ENCODE data around the gene SLC4A9. TPM values are rescaled to one million over a fixed set of nuclear protein-coding genes. Genes with fewer than 3 reads are reported as not detected.

Gene SLC4A9
- total and polyA plus RNA-seq, 2 experiments from 2014 or later = not detected

DNA sequence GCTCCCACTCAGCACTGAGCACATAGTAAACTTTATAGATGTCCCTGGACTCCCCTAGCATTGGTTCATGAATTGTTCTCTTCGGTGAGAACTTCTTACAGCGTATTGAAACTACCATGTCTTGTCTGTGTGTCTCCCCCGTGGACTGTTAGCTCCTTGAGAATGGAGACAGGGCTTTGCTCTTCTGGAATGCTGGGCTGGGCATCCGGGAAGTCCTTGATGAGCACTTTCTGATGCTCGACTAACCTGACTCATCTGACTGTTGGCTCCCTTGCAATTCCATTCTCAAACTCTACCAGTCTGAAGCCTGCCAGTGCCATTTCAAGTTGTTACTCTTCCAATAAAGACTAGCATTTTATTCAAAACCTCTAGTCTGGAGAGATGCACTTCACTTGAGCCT is 42.1 kb upstream of the SLC4A9 start:
- Histone ChIP-seq H3K36me3 (no peaks in the 10 kb centered on the region), H3K27ac (no peak overlapping the region), H3K27me3 (no peaks in the 10 kb centered on the region), H3K9me3 (ENCODE audit: low read depth) (no peaks in the 10 kb centered on the region), H3K4me3 (no peak overlapping the region), H3K4me1 (ENCODE audit: low read depth) (no peaks in the 10 kb centered on the region)
- TF ChIP-seq, protein P1, sequence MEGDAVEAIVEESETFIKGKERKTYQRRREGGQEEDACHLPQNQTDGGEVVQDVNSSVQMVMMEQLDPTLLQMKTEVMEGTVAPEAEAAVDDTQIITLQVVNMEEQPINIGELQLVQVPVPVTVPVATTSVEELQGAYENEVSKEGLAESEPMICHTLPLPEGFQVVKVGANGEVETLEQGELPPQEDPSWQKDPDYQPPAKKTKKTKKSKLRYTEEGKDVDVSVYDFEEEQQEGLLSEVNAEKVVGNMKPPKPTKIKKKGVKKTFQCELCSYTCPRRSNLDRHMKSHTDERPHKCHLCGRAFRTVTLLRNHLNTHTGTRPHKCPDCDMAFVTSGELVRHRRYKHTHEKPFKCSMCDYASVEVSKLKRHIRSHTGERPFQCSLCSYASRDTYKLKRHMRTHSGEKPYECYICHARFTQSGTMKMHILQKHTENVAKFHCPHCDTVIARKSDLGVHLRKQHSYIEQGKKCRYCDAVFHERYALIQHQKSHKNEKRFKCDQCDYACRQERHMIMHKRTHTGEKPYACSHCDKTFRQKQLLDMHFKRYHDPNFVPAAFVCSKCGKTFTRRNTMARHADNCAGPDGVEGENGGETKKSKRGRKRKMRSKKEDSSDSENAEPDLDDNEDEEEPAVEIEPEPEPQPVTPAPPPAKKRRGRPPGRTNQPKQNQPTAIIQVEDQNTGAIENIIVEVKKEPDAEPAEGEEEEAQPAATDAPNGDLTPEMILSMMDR (IDR thresholded peaks at IDR 0.05; ENCODE audit: low read depth, low read length) = no peak
- no peak for DNase-seq (ENCODE audit: low read depth in 1 of 2, low spot score in 1 of 2)

DNA sequence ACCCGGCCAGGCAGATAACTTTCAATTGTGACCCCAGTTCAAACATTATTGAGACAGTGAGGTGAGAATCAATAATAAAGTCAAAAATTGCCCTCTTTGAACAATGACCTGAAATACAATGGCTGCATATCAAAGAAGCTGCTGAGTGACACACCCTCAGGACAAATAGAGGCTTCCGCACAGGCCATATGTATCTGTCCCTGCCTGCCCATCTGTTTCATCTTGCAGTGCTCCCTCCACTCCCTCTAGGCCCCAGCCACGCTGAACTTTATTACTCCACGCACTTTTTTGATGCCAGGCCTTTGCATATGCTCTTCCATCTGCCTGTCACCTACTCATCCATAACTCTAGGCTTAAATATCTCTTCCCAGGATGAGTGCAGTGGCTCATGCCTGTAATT is 41.2 kb upstream of the SLC4A9 start:
- no peaks in the 10 kb centered on the region for H3K36me3 ChIP-seq
- TF ChIP-seq, protein P1 (IDR thresholded peaks at IDR 0.05; ENCODE audit: low read depth, low read length) = no peak
- no peaks in the 10 kb centered on the region for H3K9me3 ChIP-seq (ENCODE audit: low read depth)

DNA sequence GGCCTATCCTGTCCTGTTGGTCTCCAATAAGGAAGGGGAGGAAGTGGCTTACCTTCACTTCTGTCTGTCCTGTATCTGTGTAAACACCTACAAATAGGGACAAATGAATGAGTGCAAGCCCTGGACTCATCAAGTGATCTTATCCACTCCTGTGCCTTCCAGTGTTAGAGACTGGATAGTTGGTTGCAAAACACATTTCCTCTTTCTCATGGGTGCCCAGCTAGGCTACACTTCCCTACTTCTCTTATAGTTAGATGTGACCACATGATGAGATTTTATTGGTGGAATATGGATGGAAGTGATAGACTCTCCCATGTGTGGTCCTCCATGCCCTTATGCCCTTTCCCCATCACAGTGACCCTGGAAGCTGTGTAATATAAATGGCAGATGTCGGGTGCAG is 40.2 kb upstream of the SLC4A9 start:
- Histone ChIP-seq H3K9me3 (ENCODE audit: low read depth) (no peaks in the 10 kb centered on the region), H3K4me1 (ENCODE audit: low read depth) (peaks cover 3% of the 10 kb centered on the region), H3K36me3 (no peaks in the 10 kb centered on the region), H3K27ac (no peak overlapping the region), H3K4me3 (no peak overlapping the region), H3K27me3 (no peaks in the 10 kb centered on the region)
- TF ChIP-seq, protein P1 (IDR thresholded peaks at IDR 0.05; ENCODE audit: low read depth, low read length) = no peak
- no peak for DNase-seq (ENCODE audit: low read depth in 1 of 2, low spot score in 1 of 2)

More for the DNA sequence above, 41.2 kb upstream of the SLC4A9 start:
- no peaks in the 10 kb centered on the region for H3K27me3 ChIP-seq
- H3K27ac ChIP-seq = no peak overlapping the region
- no peak overlapping the region for H3K4me3 ChIP-seq
- peaks cover 3% of the 10 kb centered on the region for H3K4me1 ChIP-seq (ENCODE audit: low read depth)
- DNase-seq (ENCODE audit: low read depth in 1 of 2, low spot score in 1 of 2) = no peak

DNA sequence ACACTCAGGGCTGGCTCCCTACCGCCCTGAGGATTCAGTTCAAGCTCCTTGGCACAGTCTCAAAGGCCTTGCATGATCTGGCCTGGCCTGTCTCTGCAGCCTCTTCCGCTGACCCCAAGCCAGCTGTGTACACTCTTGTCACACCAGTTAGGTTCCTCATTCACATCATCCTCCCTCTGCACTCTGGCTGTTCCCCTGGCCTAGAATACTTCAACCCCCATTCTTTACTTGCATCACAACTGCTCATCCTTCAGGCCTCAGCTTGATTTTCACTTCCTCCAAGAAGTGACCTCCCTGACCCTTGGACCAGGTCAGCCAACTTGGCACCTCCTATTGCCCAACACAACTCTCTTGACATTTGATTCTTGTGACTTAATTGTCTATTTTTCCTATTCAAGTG is 38.2 kb upstream of the SLC4A9 start:
- Histone ChIP-seq H3K27me3 (no peaks in the 10 kb centered on the region), H3K27ac (no peak overlapping the region), H3K9me3 (ENCODE audit: low read depth) (no peaks in the 10 kb centered on the region), H3K36me3 (no peaks in the 10 kb centered on the region), H3K4me1 (ENCODE audit: low read depth) (peaks cover 3% of the 10 kb centered on the region), H3K4me3 (no peak overlapping the region)
- DNase-seq (ENCODE audit: low read depth in 1 of 2, low spot score in 1 of 2) = no peak
- TF ChIP-seq, protein P1 (IDR thresholded peaks at IDR 0.05; ENCODE audit: low read depth, low read length) = no peak

DNA sequence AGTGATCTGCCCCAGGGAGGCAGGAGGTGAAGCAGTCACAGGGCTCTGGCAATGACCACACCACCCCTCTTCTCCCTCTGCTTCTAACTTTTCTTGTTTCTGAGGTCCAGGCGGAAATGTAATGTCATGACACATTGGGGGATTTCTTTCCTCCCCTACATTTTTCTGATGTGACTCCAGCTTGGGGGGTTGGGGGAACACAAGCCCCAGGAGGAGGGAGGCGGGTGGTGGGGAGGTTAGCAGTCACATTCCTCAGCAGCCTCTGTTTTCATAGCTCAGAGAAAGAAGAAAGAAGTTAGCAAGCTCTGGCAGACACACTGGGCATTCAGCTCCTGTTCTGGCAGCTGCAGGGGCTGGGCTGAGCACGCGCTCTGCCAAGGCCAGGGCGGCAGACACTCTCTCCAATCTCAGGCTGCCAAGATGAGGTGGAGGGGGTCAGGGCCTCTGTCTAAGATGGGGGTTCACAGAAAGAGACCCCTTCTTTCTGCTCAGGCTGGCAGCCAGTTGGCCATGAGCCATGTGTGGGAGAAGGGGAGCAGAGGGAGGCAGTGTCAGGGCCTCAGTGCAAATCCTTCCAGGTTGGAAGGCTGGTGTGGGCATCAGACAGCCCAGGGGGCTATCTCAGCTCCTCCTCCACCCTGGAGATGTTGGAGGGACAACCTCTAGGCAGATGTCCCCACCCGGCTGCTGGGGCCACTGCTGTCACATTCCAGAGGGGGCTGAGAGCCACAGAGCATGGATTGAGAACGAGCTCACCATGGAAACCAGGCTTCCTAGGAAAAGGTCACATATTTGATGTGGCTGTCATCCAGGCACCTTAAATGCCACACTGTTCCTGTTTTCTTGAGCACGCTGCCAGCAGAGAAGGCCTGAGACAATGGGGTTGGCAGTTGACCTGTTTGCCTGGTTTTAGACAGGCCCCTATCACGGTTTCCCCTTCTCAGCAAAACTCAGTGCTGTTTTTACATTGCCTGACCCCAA is 37.0 kb upstream of the SLC4A9 start:
- H3K4me3 ChIP-seq = no peak overlapping the region
- peak in 1 of 2 donors; percentile 95 for DNase-seq (ENCODE audit: low read depth in 1 of 2, low spot score in 1 of 2)
- H3K9me3 ChIP-seq (ENCODE audit: low read depth) = no peaks in the 10 kb centered on the region
- H3K27ac ChIP-seq = no peak overlapping the region
- H3K36me3 ChIP-seq = no peaks in the 10 kb centered on the region
- H3K4me1 ChIP-seq (ENCODE audit: low read depth) = peaks cover 12% of the 10 kb centered on the region
- H3K27me3 ChIP-seq = no peaks in the 10 kb centered on the region
- TF ChIP-seq, protein P1 (IDR thresholded peaks at IDR 0.05; ENCODE audit: low read depth, low read length) = no peak

Measured in cardiac muscle cell (in vitro differentiated cells and primary cell).